ENCODE results near the gene TTC9C.

DNA sequence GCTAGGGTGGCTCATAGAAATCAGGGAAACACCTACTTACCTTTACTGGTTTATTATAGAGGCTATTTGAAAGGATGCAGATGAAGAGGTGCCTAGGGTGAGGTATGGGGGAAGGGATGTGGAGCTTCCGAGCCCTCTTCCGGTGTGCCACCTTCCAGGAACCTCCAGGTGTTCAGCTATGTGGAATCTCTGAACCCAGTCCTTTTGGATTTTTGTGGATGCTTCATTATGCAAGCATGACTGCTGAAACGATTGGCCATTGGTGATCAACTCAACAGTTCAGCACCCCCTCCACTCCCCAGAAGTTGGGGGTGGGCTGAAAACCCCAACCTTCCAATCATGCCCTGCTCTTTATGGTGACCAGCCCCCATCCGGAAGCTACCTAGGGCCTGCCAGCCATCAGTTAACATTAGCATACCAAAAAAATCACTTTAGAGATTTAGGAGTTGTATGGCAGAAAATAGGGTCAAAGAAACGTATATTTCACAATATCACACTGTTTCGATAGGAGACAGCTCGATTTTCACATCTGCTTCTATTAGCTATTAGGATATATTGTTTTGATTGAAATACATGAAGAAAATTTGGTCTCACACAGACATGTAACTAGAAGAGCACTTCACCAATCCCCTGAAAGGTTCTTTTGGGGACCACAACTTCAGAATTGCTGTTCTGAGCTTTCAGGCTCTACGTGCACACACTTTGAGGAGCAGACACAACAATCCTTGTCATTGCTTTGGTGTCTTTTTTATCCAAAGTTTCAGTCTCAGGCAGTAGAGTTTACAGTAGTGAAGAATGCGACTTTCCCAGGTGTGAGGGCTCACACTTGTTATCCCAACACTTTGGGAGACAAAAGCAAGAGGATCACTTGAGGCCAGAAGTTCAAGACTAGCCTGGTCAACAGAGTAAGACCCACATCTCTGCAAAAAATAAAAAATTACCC is 29.8 kb downstream of the TTC9C start:
- TF ChIP-seq, protein P1, sequence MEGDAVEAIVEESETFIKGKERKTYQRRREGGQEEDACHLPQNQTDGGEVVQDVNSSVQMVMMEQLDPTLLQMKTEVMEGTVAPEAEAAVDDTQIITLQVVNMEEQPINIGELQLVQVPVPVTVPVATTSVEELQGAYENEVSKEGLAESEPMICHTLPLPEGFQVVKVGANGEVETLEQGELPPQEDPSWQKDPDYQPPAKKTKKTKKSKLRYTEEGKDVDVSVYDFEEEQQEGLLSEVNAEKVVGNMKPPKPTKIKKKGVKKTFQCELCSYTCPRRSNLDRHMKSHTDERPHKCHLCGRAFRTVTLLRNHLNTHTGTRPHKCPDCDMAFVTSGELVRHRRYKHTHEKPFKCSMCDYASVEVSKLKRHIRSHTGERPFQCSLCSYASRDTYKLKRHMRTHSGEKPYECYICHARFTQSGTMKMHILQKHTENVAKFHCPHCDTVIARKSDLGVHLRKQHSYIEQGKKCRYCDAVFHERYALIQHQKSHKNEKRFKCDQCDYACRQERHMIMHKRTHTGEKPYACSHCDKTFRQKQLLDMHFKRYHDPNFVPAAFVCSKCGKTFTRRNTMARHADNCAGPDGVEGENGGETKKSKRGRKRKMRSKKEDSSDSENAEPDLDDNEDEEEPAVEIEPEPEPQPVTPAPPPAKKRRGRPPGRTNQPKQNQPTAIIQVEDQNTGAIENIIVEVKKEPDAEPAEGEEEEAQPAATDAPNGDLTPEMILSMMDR (conservative IDR thresholded peaks at IDR 0.05; ENCODE audit: low read length), result no peak
- no peak for TF ChIP-seq EZH2phosphoT487 (IDR thresholded peaks at IDR 0.05; ENCODE audit: borderline replicate concordance)

Measured in Loucy (cell line).